GM12878 (cell line): ENCODE measurements around the gene CPVL. TPM values are rescaled to one million over a fixed set of nuclear protein-coding genes. Genes with fewer than 3 reads are reported as not detected.

ENCODE experiments used
- ATAC-seq: fragments of 200-7000 bp; cut with Tn5 transposase; 3 replicates; pipeline ENCODE4 v1.9.1; 2020; ENCODE audit warnings: mild to moderate bottlenecking, moderate library complexity
- BruUV-seq: library from RNA; stranded (reverse); fragments of 400-500 nt; replicated peaks from 2 replicates; lab custom pipeline; 2021; lab: Mats Ljungman, UMichigan
- CTCF ChIA-PET: fragments of 300-600 bp; sonication (Branson Sonifier 250); formaldehyde crosslinking; extraction: SDS; loops from one replicate; lab custom pipeline; 2021; ENCODE audit warnings: inconsistent platforms; lab: Yijun Ruan, JAX
- POLR2A ChIA-PET: fragments of 350-600 bp; formaldehyde crosslinking; extraction: SDS; loops from one replicate; lab custom pipeline; 2021; ENCODE audit warnings: inconsistent platforms; lab: Charles Lee
- RAD21 ChIA-PET: fragments of 300-600 bp; sonication (Branson Sonifier 250); formaldehyde crosslinking; loops from one replicate; lab custom pipeline; 2023; ENCODE audit warnings: antibody characterized with exemption; ENCODE audit not compliant: unreplicated experiment; lab: Charles Lee
- SMC1A ChIA-PET: fragments of 300-600 bp; sonication (Branson Sonifier 250); formaldehyde crosslinking; loops from one replicate; lab custom pipeline; 2023; ENCODE audit not compliant: unreplicated experiment, uncharacterized antibody; lab: Charles Lee
- DNase-seq: peaks from one replicate; pipeline ENCODE4 v3.0.0-alpha.2; 2011; ENCODE audit warnings: low read depth, low spot score
- FAIRE-seq: peaks from 3 replicates; lab custom pipeline; 2011; peaks lifted over from hg19 to GRCh38; lab: Jason Lieb, UNC
- H2AFZ ChIP-seq: 2 replicates; pipeline ENCODE4 v1.6.0; 2011; ENCODE audit warnings: low read depth, low read length, control low read depth; ENCODE audit not compliant: control insufficient read depth
- H3K27ac ChIP-seq: 2 replicates; pipeline ENCODE4 v1.5.1; 2011; ENCODE audit warnings: control low read depth; ENCODE audit not compliant: control insufficient read depth, insufficient read depth
- H3K27me3 ChIP-seq, 2 experiments: replicated peaks in 1 of 2; 2 replicates each; pipeline versions ENCODE4 v1.6.0 to v1.6.1; 2011; ENCODE audit warnings: low read length in 1 of 2; ENCODE audit not compliant: control insufficient read depth in 2 of 2, insufficient read depth in 2 of 2
- H3K36me3 ChIP-seq, 2 experiments: 2 replicates each; pipeline ENCODE4 v1.5.1; 2011; ENCODE audit warnings: low read length in 1 of 2; ENCODE audit not compliant: control insufficient read depth in 2 of 2, insufficient read depth in 2 of 2
- H3K4me1 ChIP-seq: 2 replicates; pipeline ENCODE4 v1.6.1; 2011; ENCODE audit warnings: mild to moderate bottlenecking, low read length, moderate library complexity, mixed read lengths; ENCODE audit not compliant: control insufficient read depth, insufficient read depth
- H3K4me2 ChIP-seq: 2 replicates; pipeline ENCODE4 v1.6.0; 2011; ENCODE audit warnings: control low read depth; ENCODE audit not compliant: control insufficient read depth, insufficient read depth
- H3K4me3 ChIP-seq: fragments of 200-600 bp; sonication (generic); 2 replicates; pipeline ENCODE4 v1.5.1; 2016
- H3K79me2 ChIP-seq: 2 replicates; pipeline ENCODE4 v1.6.0; 2011; ENCODE audit warnings: low read length; ENCODE audit not compliant: control insufficient read depth, insufficient read depth
- H3K9ac ChIP-seq: 2 replicates; pipeline ENCODE4 v1.8.0; 2011; ENCODE audit warnings: low read length, control low read depth, mixed read lengths; ENCODE audit not compliant: control insufficient read depth, insufficient read depth
- H3K9me3 ChIP-seq: replicated peaks from 3 replicates; pipeline ENCODE4 v1.5.1; 2011; ENCODE audit warnings: mild to moderate bottlenecking, low read length; ENCODE audit not compliant: control insufficient read depth, insufficient read depth
- H4K20me1 ChIP-seq: 2 replicates; pipeline ENCODE4 v1.6.0; 2011; ENCODE audit not compliant: control insufficient read depth, insufficient read depth
- CHD2 ChIP-seq: IDR thresholded peaks from 2 replicates; pipeline ENCODE4 v1.6.1; 2011; ENCODE audit warnings: low read depth, low read length, improper control_type of control experiment, borderline replicate concordance
- CREB1 ChIP-seq: IDR thresholded peaks from 2 replicates; pipeline ENCODE4 v1.6.1; 2012; ENCODE audit warnings: low read depth, mild to moderate bottlenecking, inconsistent platforms
- ETV6 ChIP-seq, 2 experiments: fragments of 450-650 bp in 1 of 2; IDR thresholded peaks in 1 of 2; conservative IDR thresholded peaks in 1 of 2; 2 replicates each; pipeline ENCODE4 v1.6.1; 2014; ENCODE audit warnings: antibody characterized with exemption in 1 of 2, borderline replicate concordance in 1 of 2, low read depth in 1 of 2, mild to moderate bottlenecking in 1 of 2, moderate library complexity in 1 of 2
- FOXM1 ChIP-seq: IDR thresholded peaks from 2 replicates; pipeline ENCODE4 v1.6.1; 2012; ENCODE audit warnings: low read depth, mild to moderate bottlenecking, inconsistent platforms, low read length, moderate library complexity
- IKZF2 ChIP-seq, 2 experiments: fragments of 450-650 bp; IDR thresholded peaks; 2 replicates each; pipeline ENCODE4 v1.6.1; 2017; ENCODE audit warnings: mild to moderate bottlenecking in 2 of 2, moderate library complexity in 2 of 2
- KDM1A ChIP-seq: fragments of 200-600 bp; sonication (generic); IDR thresholded peaks from 2 replicates; pipeline ENCODE4 v1.6.1; 2016; ENCODE audit warnings: borderline replicate concordance
- NBN ChIP-seq: fragments of 450-650 bp; IDR thresholded peaks from 2 replicates; pipeline ENCODE4 v1.6.1; 2016
- NR2C2 ChIP-seq: IDR thresholded peaks from 2 replicates; pipeline ENCODE4 v1.6.1; 2011; ENCODE audit warnings: borderline replicate concordance, low read depth; ENCODE audit not compliant: control insufficient read depth, insufficient read length
- POLR2A ChIP-seq: IDR thresholded peaks from 2 replicates; pipeline ENCODE4 v1.6.1; 2011; ENCODE audit warnings: low read depth, mild to moderate bottlenecking, low read length
- POLR2AphosphoS5 ChIP-seq: IDR thresholded peaks from 2 replicates; pipeline ENCODE4 v1.6.1; 2011; ENCODE audit warnings: mild to moderate bottlenecking, low read length, inconsistent platforms
- SMAD1 ChIP-seq: fragments of 450-650 bp; IDR thresholded peaks from 2 replicates; pipeline ENCODE4 v1.6.1; 2018; ENCODE audit warnings: mild to moderate bottlenecking, low read depth; ENCODE audit not compliant: partially characterized antibody
- SMAD5 ChIP-seq: IDR thresholded peaks from 2 replicates; pipeline ENCODE4 v1.6.1; 2016; ENCODE audit warnings: antibody characterized with exemption, low read depth
- SREBF2 ChIP-seq: IDR thresholded peaks from 2 replicates; pipeline ENCODE4 v1.6.1; 2012; ENCODE audit warnings: mild to moderate bottlenecking, low read length
- ZBED1 ChIP-seq: IDR thresholded peaks from 2 replicates; pipeline ENCODE4 v1.6.1; 2016; ENCODE audit warnings: borderline replicate concordance
- ZNF217 ChIP-seq: fragments of 450-650 bp; IDR thresholded peaks from 2 replicates; pipeline ENCODE4 v1.6.1; 2017; ENCODE audit warnings: antibody characterized with exemption, mild to moderate bottlenecking
- ZNF622 ChIP-seq: fragments of 450-650 bp; IDR thresholded peaks from 2 replicates; pipeline ENCODE4 v1.6.1; 2017; ENCODE audit warnings: mild to moderate bottlenecking, inconsistent platforms
- WGBS: methylation state at CpG from one replicate; pipeline ENCODE4 v1.1.6; 2016; ENCODE audit warnings: low lambda C conversion rate; ENCODE audit not compliant: insufficient replicate concordance, insufficient coverage; ENCODE audit errors: missing lambda C conversion rate; 5-methylcytosine and 5-hydroxymethylcytosine counted together
- in situ Hi-C: fragments of 300-500 bp; cut with MboI; formaldehyde crosslinking; loops from 9 replicates; pipeline ENCODE4 v1.14.3; 2018; ENCODE audit warnings: mixed read lengths
- intact Hi-C: fragments of 100-400 bp; cut with micrococcal nuclease; formaldehyde crosslinking; loops from one replicate; pipeline ENCODE4 v1.14.2; 2022; ENCODE audit not compliant: unreplicated experiment
- polyA plus RNA-seq, 11 experiments: library from polyadenylated mRNA; depleted of rRNA in 4 of 11; unstranded in 6 of 11; stranded (reverse) in 5 of 11; fragments of >200 nt; fragmentation: Nextera tagmentation in 4 of 11; fragmentation: Illumina TruSeq in 1 of 11; extraction: Ambion mirVana in 4 of 11; extraction: Trizol in 1 of 11; gene quantifications; 1 replicate in 1 of 11; 2 replicates in 10 of 11; pipeline versions ENCODE4 v1.2.1 to v1.2.3, GENCODE V29; 2011 to 2016; ENCODE audit warnings: inconsistent platforms in 2 of 11, missing spikeins in 2 of 11, low read depth in 1 of 11
- total RNA-seq, 4 experiments: library from RNA; depleted of rRNA in 3 of 4; stranded (reverse); fragments of >200 nt in 3 of 4; fragmentation: Illumina TruSeq in 1 of 4; extraction: Trizol in 1 of 4; gene quantifications; 2 replicates each; pipeline versions ENCODE4 v1.2.1 to v1.2.3, GENCODE V29; 2013 to 2021
- TF ChIP-seq, protein P1 (sequence below): IDR thresholded peaks from 2 replicates; pipeline ENCODE4 v1.6.1; 2012; ENCODE audit warnings: low read length, inconsistent platforms
- TF ChIP-seq, protein P2 (sequence below): IDR thresholded peaks from 2 replicates; pipeline ENCODE4 v1.6.1; 2011; ENCODE audit warnings: borderline replicate concordance, low read depth, mild to moderate bottlenecking, moderate library complexity, low read length; ENCODE audit not compliant: insufficient read depth, poor library complexity, severe bottlenecking
- TF ChIP-seq, protein P3 (sequence below): fragments of 450-650 bp; IDR thresholded peaks from 2 replicates; pipeline ENCODE4 v1.6.1; 2017; ENCODE audit warnings: mild to moderate bottlenecking

Gene CPVL
- total and polyA plus RNA-seq, 10 of the 15 experiments (the other 5 are each of a cell fraction or from before 2014, with no cell fraction given): 0.59 TPM; not detected in 9

DNA sequence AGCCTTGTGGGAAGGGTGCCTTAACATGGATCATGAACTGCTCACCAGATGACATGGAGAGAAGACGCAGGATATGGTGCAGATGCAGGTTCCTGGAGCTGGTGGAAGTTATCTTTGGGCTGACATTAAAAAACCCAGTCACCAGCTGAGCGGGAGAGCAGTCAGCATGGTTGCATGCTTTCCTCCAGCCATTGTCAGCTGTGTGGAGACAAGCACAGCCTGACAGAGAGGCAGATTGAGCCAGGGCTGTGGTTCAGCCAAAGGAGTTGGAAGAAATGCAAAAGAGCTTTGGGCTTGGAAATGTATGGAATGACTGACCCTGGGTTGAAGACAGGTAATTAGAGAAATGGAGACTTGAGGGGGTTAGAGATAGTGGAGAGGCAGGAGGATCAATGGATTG is 79.7 kb downstream of the CPVL start:
- H3K4me2 ChIP-seq: no peak overlapping the region
- H3K4me3 ChIP-seq: no peak overlapping the region
- intact Hi-C loops (no loop called here), in situ Hi-C loops (no loop called here)
- no peak for FAIRE-seq
- no peak for TF ChIP-seq KDM1A
- no peak for TF ChIP-seq SMAD1
- TF ChIP-seq ZBED1: no peak
- TF ChIP-seq SMAD5: no peak
- TF ChIP-seq, protein P1, sequence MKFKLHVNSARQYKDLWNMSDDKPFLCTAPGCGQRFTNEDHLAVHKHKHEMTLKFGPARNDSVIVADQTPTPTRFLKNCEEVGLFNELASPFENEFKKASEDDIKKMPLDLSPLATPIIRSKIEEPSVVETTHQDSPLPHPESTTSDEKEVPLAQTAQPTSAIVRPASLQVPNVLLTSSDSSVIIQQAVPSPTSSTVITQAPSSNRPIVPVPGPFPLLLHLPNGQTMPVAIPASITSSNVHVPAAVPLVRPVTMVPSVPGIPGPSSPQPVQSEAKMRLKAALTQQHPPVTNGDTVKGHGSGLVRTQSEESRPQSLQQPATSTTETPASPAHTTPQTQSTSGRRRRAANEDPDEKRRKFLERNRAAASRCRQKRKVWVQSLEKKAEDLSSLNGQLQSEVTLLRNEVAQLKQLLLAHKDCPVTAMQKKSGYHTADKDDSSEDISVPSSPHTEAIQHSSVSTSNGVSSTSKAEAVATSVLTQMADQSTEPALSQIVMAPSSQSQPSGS: no peak
- TF ChIP-seq IKZF2 (IDR thresholded peaks at IDR 0.05): no peak
- TF ChIP-seq POLR2AphosphoS5: no peak
- TF ChIP-seq ZNF622: no peak
- TF ChIP-seq, protein P2, sequence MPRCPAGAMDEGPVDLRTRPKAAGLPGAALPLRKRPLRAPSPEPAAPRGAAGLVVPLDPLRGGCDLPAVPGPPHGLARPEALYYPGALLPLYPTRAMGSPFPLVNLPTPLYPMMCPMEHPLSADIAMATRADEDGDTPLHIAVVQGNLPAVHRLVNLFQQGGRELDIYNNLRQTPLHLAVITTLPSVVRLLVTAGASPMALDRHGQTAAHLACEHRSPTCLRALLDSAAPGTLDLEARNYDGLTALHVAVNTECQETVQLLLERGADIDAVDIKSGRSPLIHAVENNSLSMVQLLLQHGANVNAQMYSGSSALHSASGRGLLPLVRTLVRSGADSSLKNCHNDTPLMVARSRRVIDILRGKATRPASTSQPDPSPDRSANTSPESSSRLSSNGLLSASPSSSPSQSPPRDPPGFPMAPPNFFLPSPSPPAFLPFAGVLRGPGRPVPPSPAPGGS: no peak
- TF ChIP-seq ETV6 (conservative IDR thresholded peaks at IDR 0.05 in 1 of 2, IDR thresholded peaks at IDR 0.05 in 1 of 2; ENCODE audit: borderline replicate concordance in 1 of 2, low read depth in 1 of 2): no peak
- TF ChIP-seq SREBF2: no peak
- TF ChIP-seq, protein P3, sequence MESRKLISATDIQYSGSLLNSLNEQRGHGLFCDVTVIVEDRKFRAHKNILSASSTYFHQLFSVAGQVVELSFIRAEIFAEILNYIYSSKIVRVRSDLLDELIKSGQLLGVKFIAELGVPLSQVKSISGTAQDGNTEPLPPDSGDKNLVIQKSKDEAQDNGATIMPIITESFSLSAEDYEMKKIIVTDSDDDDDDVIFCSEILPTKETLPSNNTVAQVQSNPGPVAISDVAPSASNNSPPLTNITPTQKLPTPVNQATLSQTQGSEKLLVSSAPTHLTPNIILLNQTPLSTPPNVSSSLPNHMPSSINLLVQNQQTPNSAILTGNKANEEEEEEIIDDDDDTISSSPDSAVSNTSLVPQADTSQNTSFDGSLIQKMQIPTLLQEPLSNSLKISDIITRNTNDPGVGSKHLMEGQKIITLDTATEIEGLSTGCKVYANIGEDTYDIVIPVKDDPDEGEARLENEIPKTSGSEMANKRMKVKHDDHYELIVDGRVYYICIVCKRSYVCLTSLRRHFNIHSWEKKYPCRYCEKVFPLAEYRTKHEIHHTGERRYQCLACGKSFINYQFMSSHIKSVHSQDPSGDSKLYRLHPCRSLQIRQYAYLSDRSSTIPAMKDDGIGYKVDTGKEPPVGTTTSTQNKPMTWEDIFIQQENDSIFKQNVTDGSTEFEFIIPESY: no peak
- TF ChIP-seq POLR2A: no peak
- no peak for TF ChIP-seq FOXM1
- TF ChIP-seq ZNF217: no peak
- no peak for TF ChIP-seq CHD2
- no peak for TF ChIP-seq NBN
- TF ChIP-seq CREB1: no peak
- no peak for TF ChIP-seq NR2C2
- ATAC-seq: no peak
- H3K79me2 ChIP-seq: no peaks in the 10 kb centered on the region
- DNase-seq: no peak
- BruUV-seq: no TSS peak
- no peak overlapping the region for H3K9ac ChIP-seq
- H2AFZ ChIP-seq: no peak overlapping the region
- WGBS: 0% methylated on average over 2 of the region's 2 CpGs
- ChIA-PET POLR2A (no interaction called here), CTCF (interaction anchor here (0.7 to 0.8 kb wide), 2 partner anchors 37 to 145 kb away, joined by 3 read pairs; no protein-coding TSS in a partner anchor), SMC1A (no interaction called here), RAD21 (no interaction called here)
- no peaks in the 10 kb centered on the region for H3K4me1 ChIP-seq
- no peaks in the 10 kb centered on the region for H4K20me1 ChIP-seq
- H3K27ac ChIP-seq: no peak overlapping the region
- no peaks in the 10 kb centered on the region for H3K9me3 ChIP-seq
- no peaks in the 10 kb centered on the region for H3K27me3 ChIP-seq
- H3K36me3 ChIP-seq: no peaks in the 10 kb centered on the region
